Smooth muscle cell of the brain vasculature (primary cell): ENCODE measurements around the gene VWA2.

Experiments used
- DNase-seq: peaks from one replicate; pipeline ENCODE4 v3.0.0-alpha.2; 2012; ENCODE audit warnings: low read depth, low spot score

VWA2 gene

DNA sequence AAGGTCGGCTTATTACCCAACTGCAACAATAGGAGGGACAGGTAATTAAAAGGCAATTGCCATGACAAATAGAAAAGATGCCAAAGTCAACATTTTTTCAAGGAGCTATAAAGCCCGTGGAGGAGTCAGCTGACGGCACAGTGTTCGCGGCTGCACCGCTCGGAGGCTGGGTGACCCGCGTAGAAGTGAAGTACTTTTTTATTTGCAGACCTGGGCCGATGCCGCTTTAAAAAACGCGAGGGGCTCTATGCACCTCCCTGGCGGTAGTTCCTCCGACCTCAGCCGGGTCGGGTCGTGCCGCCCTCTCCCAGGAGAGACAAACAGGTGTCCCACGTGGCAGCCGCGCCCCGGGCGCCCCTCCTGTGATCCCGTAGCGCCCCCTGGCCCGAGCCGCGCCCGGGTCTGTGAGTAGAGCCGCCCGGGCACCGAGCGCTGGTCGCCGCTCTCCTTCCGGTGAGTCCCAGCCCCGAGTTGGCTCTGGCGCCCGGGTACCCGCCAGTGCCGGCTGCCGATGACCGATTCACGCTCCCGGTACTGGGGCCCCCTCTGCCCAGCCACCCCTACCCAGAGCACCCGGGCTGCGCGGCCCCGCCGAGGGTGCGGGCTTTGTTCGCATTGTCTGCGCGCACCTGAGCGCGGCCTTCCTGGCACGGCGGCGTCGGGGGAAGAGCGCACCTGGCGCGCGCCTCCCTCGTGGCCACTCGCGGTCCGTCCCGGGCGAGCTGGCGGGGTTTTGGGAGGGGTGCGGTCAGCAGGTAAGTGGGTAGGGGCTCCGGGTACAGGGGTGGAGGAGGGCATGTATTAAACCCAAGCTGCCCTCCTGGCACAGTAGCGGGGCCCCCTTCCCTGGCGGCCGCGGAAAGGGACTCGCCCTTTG, at the start of gene VWA2:
VWA2 (plus strand) TSS at position 138 of the 877 bp plus-strand sequence. CDS start 9,460 bp downstream, outside the sequence.
- DNase-seq: no peak

DNA sequence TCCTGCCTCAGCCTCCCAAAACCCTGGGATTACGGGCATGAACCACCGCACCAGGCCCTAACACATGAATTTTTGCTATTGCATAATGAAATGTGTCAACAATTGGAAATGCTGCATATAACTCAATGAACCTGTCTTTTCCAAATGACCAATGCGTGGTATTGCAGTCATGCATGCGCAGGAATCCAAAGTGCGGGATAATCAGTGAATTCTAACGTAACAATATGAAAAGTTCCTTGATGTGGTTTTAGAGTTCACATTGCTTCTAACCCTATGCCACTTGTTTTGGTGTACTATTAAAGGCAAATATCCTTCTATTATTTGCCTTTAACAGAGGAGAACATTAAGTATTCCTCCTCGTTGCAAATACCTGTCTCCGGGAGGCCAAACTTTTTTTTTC, 49.4 kb upstream of the VWA2 start:
- no peak for DNase-seq

DNA sequence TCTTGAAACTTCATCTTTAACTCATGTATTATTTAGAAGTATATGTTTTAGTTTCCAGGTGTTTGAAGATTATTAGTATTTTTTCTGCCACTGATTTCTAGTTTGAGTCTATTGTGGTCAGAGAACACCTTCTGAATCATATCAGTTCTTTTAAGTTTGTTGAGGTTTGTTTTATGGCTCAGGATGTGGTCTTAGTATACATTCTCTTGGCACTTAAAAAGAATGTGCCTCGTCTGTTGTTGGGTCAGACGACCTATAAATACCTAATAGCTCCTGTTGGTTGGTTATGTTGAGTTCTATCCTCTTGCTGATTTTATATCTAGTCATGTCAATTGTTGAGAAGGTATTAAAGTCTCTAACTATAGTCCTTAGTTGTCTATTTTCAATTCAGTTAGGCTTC, 44.0 kb upstream of the VWA2 start:
- no peak for DNase-seq

DNA sequence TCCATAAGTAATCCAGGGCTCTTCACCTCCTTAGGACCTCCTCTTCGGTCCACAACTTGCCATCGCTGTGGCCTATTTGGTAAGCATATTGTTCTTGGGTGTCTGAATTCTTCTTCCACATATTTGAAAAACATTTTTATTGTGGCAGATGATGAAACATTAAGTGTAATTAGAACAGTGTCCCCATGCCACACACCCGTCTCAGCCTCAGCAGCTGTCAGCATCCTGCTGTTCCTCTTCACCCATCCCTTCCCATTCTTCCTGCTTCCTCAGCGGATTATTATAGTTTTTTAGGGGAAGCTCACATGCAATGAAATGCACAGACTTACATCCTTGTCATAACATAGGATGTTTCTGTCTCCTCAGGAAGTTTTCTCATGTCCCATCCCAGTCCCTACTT, 39.8 kb upstream of the VWA2 start:
- DNase-seq: no peak

DNA sequence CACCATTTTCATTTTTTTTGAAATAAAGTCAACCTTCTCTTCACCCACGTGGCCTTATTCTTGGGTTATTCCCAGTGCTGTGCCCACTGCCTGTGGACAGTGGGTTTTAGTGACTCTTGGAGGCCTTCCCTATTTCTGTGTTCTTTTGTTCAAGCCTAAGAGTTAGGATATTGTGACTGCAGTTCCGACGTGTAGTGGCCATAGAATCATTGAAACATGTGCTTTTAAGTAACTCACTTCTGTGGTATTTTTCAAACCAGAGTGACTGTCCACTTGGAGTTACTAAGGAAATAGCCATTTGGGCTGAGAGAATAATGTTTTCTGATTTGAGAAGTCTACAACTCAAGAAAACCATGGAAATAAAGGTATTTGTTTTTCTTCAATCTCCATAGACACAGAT, 36.2 kb upstream of the VWA2 start:
- DNase-seq: no peak

DNA sequence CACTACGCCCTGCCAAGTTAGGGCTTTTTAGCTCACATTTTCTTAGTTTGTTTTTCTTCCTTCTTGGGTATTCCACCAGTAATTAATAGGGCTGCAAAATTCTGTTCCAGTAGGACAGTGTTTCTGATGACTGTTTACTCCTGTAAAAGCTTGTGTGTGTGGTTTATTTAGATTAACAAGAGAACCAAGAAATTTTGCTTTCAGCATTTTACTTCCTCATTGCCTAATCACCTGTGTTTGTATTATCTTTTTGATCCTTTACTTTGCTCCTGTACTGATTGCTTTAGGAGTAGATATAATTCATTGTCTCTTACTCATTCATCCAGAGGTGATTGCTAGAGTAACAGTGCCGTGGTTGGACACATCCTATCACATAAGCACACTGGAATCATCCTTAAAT, 32.2 kb upstream of the VWA2 start:
- DNase-seq: no peak

DNA sequence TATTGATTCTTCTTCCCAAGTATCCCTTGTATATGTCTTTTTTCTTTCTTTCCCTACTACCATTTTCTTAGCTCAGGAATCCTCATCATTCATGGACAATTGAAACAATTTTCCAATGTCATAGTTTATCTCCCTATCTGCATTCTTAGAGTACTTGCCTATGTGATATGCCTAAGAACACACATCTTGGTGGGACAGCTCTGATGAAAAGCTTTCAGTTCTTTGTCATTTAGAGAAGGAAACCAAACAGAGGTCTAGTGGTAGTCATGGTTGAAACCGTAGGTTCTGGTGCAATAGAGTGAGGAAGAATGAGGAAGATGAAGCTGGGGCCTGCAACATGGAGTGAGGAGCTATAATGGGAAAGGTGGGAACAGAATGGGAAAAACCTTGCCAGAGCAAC, 31.7 kb upstream of the VWA2 start:
- no peak for DNase-seq

DNA sequence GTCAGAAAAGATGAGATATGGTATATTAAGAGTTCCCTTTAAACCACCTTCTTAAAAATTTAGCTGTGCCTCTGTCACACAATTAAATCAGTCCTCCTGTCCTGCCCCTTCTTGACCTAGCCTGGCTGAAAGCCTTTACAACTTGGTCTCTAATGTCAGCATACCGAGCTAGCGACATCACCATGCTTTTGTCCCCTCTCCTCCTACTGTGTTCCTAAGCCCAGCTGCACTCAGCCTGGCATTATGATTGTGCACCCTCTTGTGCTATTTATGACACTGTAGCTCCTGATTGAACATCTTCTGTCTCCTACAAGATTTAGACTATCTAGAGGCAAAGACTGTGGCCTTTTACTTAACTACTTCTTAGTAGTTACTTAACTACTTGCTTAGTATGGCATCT, 30.7 kb upstream of the VWA2 start:
- no peak for DNase-seq

DNA sequence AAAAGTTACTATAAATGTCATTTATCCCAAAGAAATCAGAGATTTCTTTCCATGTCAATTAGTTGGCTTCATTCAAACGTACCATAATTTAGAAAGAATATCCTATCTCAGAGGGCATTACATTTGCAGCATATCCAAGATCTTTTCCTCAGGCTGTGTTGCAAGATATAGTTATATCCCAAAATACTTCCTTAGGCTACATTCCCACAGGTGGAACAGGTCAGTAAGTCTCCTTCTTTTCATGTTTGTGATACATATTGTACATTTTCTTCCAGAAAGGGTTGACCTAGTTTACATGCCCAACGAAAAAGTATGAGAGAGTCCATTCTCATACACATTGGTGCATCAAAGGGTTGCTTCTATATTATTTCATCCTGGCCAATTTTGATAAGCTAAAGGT, 26.9 kb upstream of the VWA2 start:
- no peak for DNase-seq

DNA sequence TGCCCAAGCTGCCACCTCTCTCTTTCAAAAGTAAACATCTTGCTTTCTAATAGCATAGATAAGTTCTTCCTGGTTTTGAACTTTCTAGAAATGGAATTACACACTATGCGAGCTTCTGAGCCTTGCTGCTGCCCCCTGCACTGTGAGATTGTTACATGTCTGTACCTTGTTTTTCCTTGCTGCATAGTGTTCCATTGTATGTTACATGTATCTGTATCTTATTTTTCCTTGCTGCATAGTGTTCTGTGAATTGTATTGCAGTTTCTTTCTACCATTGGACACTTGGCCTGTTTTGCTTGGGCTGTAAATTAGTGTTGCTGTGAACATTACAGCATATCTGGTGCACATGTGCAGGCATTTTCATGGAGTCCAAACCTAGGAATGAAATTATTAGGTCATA, 24.0 kb upstream of the VWA2 start:
- DNase-seq: no peak

GRCh38 chr10:114220281-114220680, 18.8 kb upstream of the VWA2 start:
- no peak for DNase-seq

DNA sequence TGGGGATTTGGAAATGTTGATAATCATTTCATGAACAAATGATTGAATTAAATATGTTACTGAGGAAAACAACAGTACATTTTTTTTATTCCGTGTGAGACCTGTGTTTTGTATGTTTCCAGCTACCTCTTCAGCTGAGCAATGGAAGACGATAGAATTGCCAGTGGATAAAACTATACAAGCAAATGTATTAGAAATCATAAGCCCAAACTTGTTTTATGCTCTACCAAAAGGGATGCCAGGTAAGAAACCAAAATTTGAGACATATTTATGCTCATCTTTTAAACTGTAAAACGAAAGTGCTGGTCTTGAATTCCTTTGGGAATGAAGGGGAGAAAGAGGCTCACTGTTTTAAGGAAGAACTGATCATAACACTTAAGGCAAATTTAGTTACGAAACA, 17.8 kb upstream of the VWA2 start:
- DNase-seq: no peak

- DNase-seq: no peak
Observed at GRCh38 chr10:114223066-114223465, 16.0 kb upstream of the VWA2 start.

- no peak for DNase-seq
Observed at GRCh38 chr10:114228156-114228555, 10.9 kb upstream of the VWA2 start.

DNA sequence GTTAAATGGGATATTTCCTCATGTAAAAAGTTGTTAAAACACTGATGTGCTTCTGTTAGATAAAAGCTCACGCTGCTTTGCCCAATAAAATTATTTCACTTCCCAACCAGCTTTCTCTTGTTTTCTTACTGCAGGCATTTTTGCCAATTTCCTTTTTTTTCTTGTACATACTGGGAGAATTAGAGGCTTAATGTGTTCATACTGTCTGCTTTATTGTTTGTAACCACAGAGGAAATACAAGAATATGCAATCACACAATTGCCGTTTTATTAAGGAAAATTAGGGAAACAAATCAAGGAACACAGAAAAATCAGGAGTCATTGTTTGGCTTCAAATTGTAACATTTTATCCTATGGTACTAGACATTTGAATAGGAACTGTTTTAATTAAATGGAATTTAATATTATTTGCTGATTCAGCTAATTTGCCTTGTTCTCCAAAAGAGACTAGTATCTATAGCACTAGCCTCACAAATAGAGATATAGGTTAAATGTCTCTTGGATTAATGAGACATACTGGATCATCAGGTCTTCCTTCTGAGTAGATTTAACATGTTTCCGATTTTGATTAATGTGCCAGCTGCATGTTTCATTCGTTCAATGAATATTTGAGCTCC, 6.4 kb upstream of the VWA2 start:
- DNase-seq: no peak

DNA sequence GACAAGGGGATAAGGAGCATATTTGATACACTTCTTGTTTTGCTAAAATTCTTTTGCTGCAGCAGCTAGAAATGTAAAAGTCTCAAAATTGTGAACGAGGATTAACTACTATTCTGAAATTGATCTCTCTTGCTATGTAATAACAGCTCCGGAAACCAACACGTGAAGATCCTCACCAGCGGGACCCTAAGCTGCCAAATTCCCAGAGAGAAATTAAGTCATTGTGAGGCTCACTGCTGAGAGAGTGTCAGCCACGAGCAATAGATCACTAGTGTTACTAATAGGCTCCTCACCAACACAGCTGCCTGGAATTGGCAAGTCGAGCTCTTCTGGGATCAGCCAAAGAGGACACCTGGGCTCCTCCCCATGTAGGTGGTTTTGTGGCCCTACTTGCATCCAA, 5.6 kb upstream of the VWA2 start:
- no peak for DNase-seq

- DNase-seq: no peak
Observed at GRCh38 chr10:114234132-114234531, 4.9 kb upstream of the VWA2 start.

DNA sequence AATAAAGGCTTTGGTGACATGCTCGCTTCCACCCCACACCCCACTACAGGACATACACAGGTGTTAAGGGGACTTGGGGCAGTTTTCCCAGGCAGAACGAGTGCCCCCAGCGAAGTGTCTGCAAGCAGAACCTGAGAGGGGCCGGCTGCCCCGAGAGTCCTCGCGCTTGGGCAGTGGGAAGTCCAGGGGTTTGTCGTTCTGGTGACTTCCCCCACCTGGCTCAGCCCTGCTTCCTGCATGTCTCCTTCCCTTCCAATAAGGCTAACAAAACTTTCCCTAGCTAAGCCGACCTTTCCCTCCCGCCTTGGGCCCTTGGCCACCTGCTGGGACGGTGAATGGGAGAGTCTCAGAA, 916 bp downstream of the VWA2 start:
- no peak for DNase-seq

DNA sequence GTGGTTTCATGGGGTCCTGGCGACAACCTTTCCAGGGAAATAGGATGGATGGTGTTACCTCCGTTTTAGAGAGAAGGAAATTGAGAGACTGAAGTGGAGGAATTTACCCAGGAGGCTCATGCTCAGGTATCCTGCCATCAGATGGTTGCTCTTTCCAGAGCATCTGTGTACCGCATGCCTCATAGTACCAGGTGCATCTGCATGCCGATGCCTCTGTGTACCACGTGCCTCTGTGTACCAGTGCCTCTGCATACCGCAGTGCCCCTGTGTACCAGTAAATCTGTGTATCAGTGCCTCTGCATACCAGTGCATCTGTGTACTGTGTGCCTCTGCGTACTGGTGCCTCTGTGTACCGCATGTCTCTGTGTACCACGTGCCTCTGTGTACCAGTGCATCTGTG, 3.2 kb downstream of the VWA2 start:
- no peak for DNase-seq

DNA sequence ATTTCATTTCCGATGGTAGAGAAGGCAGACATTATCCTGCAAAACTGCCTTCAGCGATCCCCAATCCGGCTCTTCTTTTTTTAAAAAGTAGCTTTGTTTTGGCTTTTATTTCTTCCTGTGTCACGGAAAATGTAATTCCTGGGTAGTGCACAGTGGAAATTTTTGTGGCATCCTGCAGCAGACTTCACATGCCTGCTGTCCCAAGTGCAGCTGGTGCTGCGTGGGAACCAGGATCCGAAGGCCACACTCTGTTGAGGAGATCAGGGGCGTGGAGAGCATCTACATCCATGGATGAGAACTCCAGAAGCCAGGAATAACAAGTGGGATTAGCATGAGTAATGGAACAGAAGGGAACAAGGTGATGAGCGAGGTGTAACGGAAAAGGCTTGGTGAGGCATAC, 4.6 kb downstream of the VWA2 start:
- DNase-seq: no peak

GRCh38 chr10:114244126-114244525, 5.1 kb downstream of the VWA2 start:
- no peak for DNase-seq

- DNase-seq: no peak
Observed at GRCh38 chr10:114245121-114245791, 6.2 kb downstream of the VWA2 start.
